Mucosa of rectum (tissue), 2 donors: ENCODE data around the gene INHBC.

Experiments used
- H3K27ac ChIP-seq, 2 donors: one replicate each; pipeline ENCODE4 v1.7.0; 2013; ENCODE audit warnings: inconsistent platforms in 2 of 2, low read depth in 2 of 2, low read length in 2 of 2
- H3K27me3 ChIP-seq, 2 donors: one replicate each; pipeline ENCODE4 v1.7.0; 2013; ENCODE audit warnings: low read length in 2 of 2; ENCODE audit not compliant: control insufficient read depth in 2 of 2, insufficient read depth in 2 of 2
- H3K36me3 ChIP-seq, 2 donors: one replicate each; pipeline ENCODE4 v1.7.0; 2013; ENCODE audit warnings: low read length in 2 of 2; ENCODE audit not compliant: control insufficient read depth in 2 of 2, insufficient read depth in 2 of 2
- H3K4me1 ChIP-seq, 2 donors: one replicate each; pipeline ENCODE4 v1.7.0; 2013; ENCODE audit warnings: low read length in 2 of 2, mild to moderate bottlenecking in 1 of 2; ENCODE audit not compliant: control insufficient read depth in 2 of 2, insufficient read depth in 2 of 2
- H3K4me3 ChIP-seq, 2 donors: one replicate each; pipeline ENCODE4 v1.7.0; 2013; ENCODE audit warnings: low read length in 2 of 2
- H3K9ac ChIP-seq, 2 donors: one replicate each; pipeline ENCODE4 v1.7.0; 2013; ENCODE audit warnings: low read length in 2 of 2, low read depth in 1 of 2, mild to moderate bottlenecking in 1 of 2
- H3K9me3 ChIP-seq, 2 donors: one replicate each; pipeline ENCODE4 v1.7.0; 2013; ENCODE audit warnings: low read length in 2 of 2; ENCODE audit not compliant: control insufficient read depth in 2 of 2
- donor health status: healthy.
- donor health status: Normal muscosa, but diverticular disease.

The INHBC gene

DNA sequence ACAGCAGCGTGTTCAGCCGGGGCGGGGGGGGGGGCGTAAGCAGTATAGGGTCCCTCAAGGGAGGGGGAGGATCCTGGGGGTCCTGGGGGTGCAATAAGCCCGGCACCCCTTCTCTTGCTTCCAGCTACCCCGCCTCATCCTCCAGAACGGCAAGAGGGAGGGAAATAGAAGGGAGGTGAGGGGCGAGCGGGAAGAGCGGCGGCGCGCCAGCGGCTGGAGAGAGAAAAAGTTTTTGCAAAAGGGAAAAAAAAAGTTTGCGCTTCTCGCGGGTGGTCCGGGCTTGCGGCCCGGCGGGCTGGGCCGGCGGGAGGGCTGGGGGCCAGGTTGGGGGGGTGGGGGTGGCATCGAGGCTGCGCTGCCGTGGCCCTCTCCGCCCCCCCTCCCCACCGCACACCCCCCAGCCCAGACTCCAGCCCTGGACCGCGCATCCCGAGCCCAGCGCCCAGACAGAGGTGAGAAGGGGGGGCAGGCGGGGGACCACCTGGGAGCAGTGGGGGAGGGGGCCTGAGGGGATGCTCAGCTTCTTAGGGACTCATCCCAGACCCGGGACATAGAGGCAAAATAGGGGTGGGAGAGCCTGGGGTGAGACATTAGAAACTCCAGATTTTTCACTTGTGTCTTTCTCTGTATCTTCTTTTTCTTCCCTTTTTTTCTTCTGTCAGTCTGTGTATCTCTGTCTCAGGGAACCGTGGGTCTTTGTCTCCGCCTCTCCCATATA is 25.3 kb downstream of the INHBC start, which contains the start of gene GLI1:
GLI1 (plus strand) TSS at position 36 of the 718 bp plus-strand sequence. CDS start 3,907 bp downstream, outside the sequence.
- peaks cover 30 to 39% of the 10 kb centered on the region in 2 donors for H3K4me1 ChIP-seq
- peak within 1 kb of the TSS; percentile 79 to 92 for H3K9ac ChIP-seq

DNA sequence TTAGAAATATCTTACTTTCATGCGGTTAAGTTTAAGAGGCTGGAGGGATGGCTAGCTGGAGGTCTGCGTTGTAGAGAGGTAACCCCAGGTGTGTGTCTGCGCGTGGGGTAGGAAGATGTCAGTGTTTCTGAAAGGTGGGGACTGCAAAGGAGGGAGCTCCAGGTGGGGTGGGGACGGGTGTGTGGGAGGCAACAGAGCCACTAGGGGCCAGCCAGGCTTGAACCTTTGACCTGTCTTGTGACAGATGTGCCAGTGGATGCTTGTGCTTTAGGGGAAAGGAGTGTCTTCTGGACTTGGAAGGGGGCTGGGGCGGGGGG is 25.8 kb downstream of the INHBC start:
- Histone ChIP-seq H3K4me3 (peak overlapping the region; percentile 64 to 68), H3K9me3 (no peaks in the 10 kb centered on the region), H3K36me3 (no peaks in the 10 kb centered on the region), H3K27ac (peak overlapping the region in 1 of 2 donors; percentile 82), H3K27me3 (peaks cover 9 to 11% of the 10 kb centered on the region in 2 donors), H3K9ac (peak overlapping the region; percentile 41 to 61), H3K4me1 (peaks cover 30 to 39% of the 10 kb centered on the region in 2 donors)

More for the DNA sequence above, 25.3 kb downstream of the INHBC start, which contains the start of gene GLI1:
- Histone ChIP-seq H3K9me3 (no peaks in the 10 kb centered on the region), H3K27ac (peak within 1 kb of the TSS; percentile 87 to 91), H3K4me3 (peak within 1 kb of the TSS; percentile 85 to 92), H3K27me3 (peaks cover 9 to 11% of the 10 kb centered on the region in 2 donors), H3K36me3 (no peaks in the 10 kb centered on the region)

DNA sequence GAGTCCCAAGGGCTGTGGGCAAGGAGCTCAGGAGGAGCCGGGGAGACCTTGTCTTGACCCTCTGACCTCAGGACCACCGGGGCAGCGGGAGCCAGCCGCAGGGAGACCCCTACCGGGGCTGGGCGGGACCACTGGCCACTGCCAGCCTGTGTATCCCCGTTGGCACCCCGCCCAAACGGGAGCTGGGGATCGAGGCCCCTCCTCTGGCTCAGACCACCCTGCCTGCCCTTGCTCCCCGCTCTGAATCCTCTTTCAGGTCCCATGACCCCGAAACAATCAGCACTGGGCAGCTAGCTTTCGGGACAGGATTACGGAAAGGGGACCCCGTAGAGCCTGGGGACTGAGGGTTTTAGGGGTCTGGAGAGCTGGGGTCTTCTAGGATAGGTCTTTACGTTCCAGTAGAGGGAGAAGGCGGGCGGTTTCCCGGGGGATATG is 26.3 kb downstream of the INHBC start:
- H3K27ac ChIP-seq: peak overlapping the region; percentile 57 to 82
- peak overlapping the region; percentile 64 to 68 for H3K4me3 ChIP-seq
- peak overlapping the region; percentile 61 to 68 for H3K9ac ChIP-seq
- H3K4me1 ChIP-seq: peaks cover 26 to 36% of the 10 kb centered on the region in 2 donors
- peaks cover 7 to 9% of the 10 kb centered on the region in 2 donors for H3K27me3 ChIP-seq
- no peaks in the 10 kb centered on the region for H3K9me3 ChIP-seq
- no peaks in the 10 kb centered on the region for H3K36me3 ChIP-seq

DNA sequence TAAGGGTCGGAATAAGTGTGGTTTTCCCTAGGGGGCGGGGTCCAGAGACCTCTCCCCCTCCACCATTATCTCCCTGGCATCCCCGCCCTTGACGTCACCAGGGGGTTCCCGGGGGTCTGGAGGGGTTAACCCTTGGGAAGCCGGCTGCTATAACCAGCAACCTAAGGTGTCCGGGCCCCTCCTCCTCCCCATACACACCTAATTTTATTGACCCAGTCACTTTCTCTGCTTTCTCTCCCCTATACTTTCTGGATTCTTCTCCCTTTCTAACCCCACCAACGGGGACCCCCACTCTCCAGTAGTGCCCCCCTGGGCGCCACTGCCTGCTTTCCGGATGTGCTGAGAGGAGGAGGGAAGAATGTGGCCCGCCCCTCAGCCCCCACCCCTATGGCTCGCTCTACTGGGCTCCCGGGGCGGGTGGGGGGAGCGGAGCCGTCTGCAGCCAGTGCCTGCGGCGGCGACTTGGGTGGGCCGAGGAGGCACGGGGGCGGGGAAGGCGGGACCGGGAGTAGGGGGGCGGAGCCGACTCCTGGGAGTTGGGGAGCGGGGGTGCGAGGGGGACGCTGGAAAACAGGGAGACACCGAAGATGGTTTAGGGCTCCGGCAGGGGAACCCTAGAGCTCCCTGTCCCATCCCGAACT is 26.8 kb downstream of the INHBC start:
- H3K4me3 ChIP-seq: peak overlapping the region; percentile 64 to 82
- peaks cover 7 to 9% of the 10 kb centered on the region in 2 donors for H3K27me3 ChIP-seq
- H3K36me3 ChIP-seq: no peaks in the 10 kb centered on the region
- no peaks in the 10 kb centered on the region for H3K9me3 ChIP-seq
- peak overlapping the region; percentile 61 to 81 for H3K9ac ChIP-seq
- H3K4me1 ChIP-seq: peaks cover 23 to 32% of the 10 kb centered on the region in 2 donors
- peak overlapping the region; percentile 82 to 91 for H3K27ac ChIP-seq

DNA sequence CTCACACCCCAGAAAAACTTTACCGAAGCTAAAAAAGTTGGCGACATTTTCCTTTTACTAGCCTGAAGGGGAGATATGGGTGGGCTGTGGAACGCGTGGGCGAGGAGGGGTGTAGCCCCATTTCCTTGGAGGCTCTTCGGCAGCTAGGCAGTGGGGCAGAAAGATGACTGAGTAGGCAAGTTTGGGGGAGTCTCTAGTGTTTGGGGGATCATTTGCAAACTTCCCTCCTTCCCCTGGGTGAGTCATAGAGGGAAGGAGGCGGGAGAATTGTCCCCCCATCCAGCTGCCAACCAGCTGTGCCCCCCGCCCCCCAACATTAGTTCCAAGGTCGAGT is 27.3 kb downstream of the INHBC start:
- Histone ChIP-seq H3K9ac (peak overlapping the region; percentile 48 to 81), H3K4me1 (peaks cover 23 to 32% of the 10 kb centered on the region in 2 donors), H3K9me3 (no peaks in the 10 kb centered on the region), H3K4me3 (peak overlapping the region; percentile 64 to 82), H3K36me3 (no peaks in the 10 kb centered on the region), H3K27ac (peak overlapping the region; percentile 82 to 91), H3K27me3 (peaks cover 7 to 10% of the 10 kb centered on the region in 2 donors)

DNA sequence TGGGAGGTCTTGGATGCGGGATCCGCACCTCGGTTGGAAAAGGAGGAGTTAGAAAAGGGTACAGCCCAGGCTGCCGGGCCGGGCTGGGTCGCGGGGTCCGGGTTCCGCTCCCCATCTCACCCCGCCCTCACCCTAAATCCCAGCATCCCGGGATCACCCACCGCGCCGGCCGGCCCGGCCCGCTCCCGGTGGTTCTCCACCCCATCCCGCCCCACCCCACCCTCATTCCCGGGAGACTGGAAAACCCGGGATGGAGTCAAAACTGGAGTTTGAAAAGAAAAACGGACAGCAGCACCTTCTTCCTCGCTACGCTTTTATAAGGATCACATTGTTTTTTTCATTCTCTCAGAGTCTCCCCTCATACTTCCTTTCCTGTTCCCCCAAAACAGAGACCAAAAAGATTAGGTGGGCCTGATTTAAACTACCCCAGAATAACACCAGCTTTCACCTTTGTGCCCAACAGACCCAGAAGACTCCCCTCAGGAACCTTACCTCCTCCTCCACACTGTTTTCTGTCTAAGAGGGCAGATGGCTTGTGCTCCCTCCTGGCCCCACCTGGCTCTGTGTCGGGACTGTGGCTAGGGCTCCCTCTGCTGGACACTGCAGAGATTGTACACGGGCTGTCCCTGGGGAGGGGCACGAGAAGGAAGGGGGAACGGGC is 27.8 kb downstream of the INHBC start:
- Histone ChIP-seq H3K27ac (peak overlapping the region; percentile 86 to 91), H3K9ac (peak overlapping the region; percentile 67 to 81), H3K4me1 (peaks cover 23 to 32% of the 10 kb centered on the region in 2 donors), H3K9me3 (no peaks in the 10 kb centered on the region), H3K4me3 (peak overlapping the region; percentile 64 to 82), H3K27me3 (peaks cover 7 to 12% of the 10 kb centered on the region in 2 donors), H3K36me3 (no peaks in the 10 kb centered on the region)

DNA sequence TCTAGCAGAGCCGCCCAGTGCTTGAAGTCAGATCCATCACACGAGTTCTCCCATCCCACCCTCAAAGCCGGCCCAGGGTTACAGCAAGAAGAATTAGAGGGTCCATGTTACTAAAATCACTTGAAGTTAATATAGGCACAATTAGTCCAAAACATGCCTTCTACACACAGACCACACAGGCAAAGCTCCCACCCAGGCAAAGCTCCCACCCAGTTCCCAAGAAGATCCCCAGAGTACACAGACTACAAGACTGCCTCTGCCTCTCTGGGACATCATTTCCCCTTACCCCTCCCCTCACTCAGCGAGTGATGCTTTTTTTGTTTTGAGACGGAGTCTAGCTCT is 28.3 kb downstream of the INHBC start:
- H3K36me3 ChIP-seq: no peaks in the 10 kb centered on the region
- peaks cover 23 to 32% of the 10 kb centered on the region in 2 donors for H3K4me1 ChIP-seq
- H3K27me3 ChIP-seq: peaks cover 7 to 12% of the 10 kb centered on the region in 2 donors
- H3K27ac ChIP-seq: no peak overlapping the region
- peak overlapping the region; percentile 63 to 67 for H3K9ac ChIP-seq
- no peaks in the 10 kb centered on the region for H3K9me3 ChIP-seq
- peak overlapping the region in 1 of 2 donors; percentile 64 for H3K4me3 ChIP-seq

DNA sequence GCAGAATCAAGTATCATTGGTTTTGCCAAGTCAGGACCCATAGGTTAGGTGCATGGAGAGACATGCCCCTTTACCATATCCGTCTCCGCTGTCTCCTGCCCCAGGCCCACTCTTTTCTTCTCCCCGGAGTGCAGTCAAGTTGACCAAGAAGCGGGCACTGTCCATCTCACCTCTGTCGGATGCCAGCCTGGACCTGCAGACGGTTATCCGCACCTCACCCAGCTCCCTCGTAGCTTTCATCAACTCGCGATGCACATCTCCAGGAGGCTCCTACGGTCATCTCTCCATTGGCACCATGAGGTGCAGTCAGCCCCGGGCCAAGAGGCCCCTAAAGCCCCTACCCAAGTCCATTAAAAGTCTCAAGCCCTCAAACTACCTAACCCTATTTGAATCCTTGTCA is 30.0 kb downstream of the INHBC start:
- peaks cover 14 to 20% of the 10 kb centered on the region in 2 donors for H3K4me1 ChIP-seq
- H3K9me3 ChIP-seq: no peaks in the 10 kb centered on the region
- H3K4me3 ChIP-seq: no peak overlapping the region
- no peak overlapping the region for H3K9ac ChIP-seq
- H3K27me3 ChIP-seq: peaks cover 7 to 12% of the 10 kb centered on the region in 2 donors
- H3K27ac ChIP-seq: no peak overlapping the region
- peaks cover 0 to 5% of the 10 kb centered on the region in 2 donors for H3K36me3 ChIP-seq

DNA sequence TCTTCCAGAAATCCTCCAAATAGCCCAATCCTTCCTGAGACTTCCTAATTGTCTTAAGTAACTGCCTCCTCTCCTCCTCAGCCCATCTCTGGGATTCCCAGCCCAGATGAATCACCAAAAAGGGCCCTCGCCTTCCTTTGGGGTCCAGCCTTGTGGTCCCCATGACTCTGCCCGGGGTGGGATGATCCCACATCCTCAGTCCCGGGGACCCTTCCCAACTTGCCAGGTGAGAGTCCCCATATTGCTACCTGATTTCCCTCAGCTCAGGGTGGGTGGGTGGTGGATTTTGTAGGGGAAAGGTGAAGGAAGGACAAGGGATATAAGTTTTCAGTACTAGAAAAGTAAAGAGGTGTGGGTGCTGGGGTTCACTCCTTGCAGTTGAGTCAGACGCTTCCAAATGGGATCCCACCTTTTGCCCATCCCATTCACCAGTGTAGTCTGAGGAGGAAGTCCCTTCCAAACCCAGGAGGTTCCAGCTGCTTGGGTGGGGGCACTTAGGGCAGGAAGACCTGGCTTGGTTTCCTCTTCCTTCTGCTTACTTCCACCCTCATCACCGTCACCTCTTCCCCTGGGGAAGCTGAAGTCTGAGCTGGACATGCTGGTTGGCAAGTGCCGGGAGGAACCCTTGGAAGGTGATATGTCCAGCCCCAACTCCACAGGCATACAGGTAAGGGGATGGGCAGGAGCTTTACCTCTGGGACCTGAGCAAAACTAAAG is 30.6 kb downstream of the INHBC start:
- H3K4me3 ChIP-seq: no peak overlapping the region
- no peak overlapping the region for H3K27ac ChIP-seq
- H3K4me1 ChIP-seq: peaks cover 16 to 20% of the 10 kb centered on the region in 2 donors
- no peak overlapping the region for H3K9ac ChIP-seq
- peaks cover 0 to 9% of the 10 kb centered on the region in 2 donors for H3K36me3 ChIP-seq
- H3K27me3 ChIP-seq: peaks cover 7 to 12% of the 10 kb centered on the region in 2 donors
- no peaks in the 10 kb centered on the region for H3K9me3 ChIP-seq
